GM12878 (cell line): ENCODE measurements around the gene TDRD5. TPM values are rescaled to one million over a fixed set of nuclear protein-coding genes. Genes with fewer than 3 reads are reported as not detected.

Experiments
- ATAC-seq: fragments of 200-7000 bp; cut with Tn5 transposase; 3 replicates; pipeline ENCODE4 v1.9.1; 2020; ENCODE audit warnings: mild to moderate bottlenecking, moderate library complexity
- BruUV-seq: library from RNA; stranded (reverse); fragments of 400-500 nt; replicated peaks from 2 replicates; lab custom pipeline; 2021; lab: Mats Ljungman, UMichigan
- CTCF ChIA-PET: fragments of 300-600 bp; sonication (Branson Sonifier 250); formaldehyde crosslinking; extraction: SDS; loops from one replicate; lab custom pipeline; 2021; ENCODE audit warnings: inconsistent platforms; lab: Yijun Ruan, JAX
- POLR2A ChIA-PET: fragments of 350-600 bp; formaldehyde crosslinking; extraction: SDS; loops from one replicate; lab custom pipeline; 2021; ENCODE audit warnings: inconsistent platforms; lab: Charles Lee
- RAD21 ChIA-PET: fragments of 300-600 bp; sonication (Branson Sonifier 250); formaldehyde crosslinking; loops from one replicate; lab custom pipeline; 2023; ENCODE audit warnings: antibody characterized with exemption; ENCODE audit not compliant: unreplicated experiment; lab: Charles Lee
- SMC1A ChIA-PET: fragments of 300-600 bp; sonication (Branson Sonifier 250); formaldehyde crosslinking; loops from one replicate; lab custom pipeline; 2023; ENCODE audit not compliant: unreplicated experiment, uncharacterized antibody; lab: Charles Lee
- DNase-seq: peaks from one replicate; pipeline ENCODE4 v3.0.0-alpha.2; 2011; ENCODE audit warnings: low read depth, low spot score
- FAIRE-seq: peaks from 3 replicates; lab custom pipeline; 2011; peaks lifted over from hg19 to GRCh38; lab: Jason Lieb, UNC
- H2AFZ ChIP-seq: 2 replicates; pipeline ENCODE4 v1.6.0; 2011; ENCODE audit warnings: low read depth, low read length, control low read depth; ENCODE audit not compliant: control insufficient read depth
- H3K27ac ChIP-seq: 2 replicates; pipeline ENCODE4 v1.5.1; 2011; ENCODE audit warnings: control low read depth; ENCODE audit not compliant: control insufficient read depth, insufficient read depth
- H3K27me3 ChIP-seq, 2 experiments: replicated peaks in 1 of 2; 2 replicates each; pipeline versions ENCODE4 v1.6.0 to v1.6.1; 2011; ENCODE audit warnings: low read length in 1 of 2; ENCODE audit not compliant: control insufficient read depth in 2 of 2, insufficient read depth in 2 of 2
- H3K36me3 ChIP-seq, 2 experiments: 2 replicates each; pipeline ENCODE4 v1.5.1; 2011; ENCODE audit warnings: low read length in 1 of 2; ENCODE audit not compliant: control insufficient read depth in 2 of 2, insufficient read depth in 2 of 2
- H3K4me1 ChIP-seq: 2 replicates; pipeline ENCODE4 v1.6.1; 2011; ENCODE audit warnings: mild to moderate bottlenecking, low read length, moderate library complexity, mixed read lengths; ENCODE audit not compliant: control insufficient read depth, insufficient read depth
- H3K4me2 ChIP-seq: 2 replicates; pipeline ENCODE4 v1.6.0; 2011; ENCODE audit warnings: control low read depth; ENCODE audit not compliant: control insufficient read depth, insufficient read depth
- H3K4me3 ChIP-seq: fragments of 200-600 bp; sonication (generic); 2 replicates; pipeline ENCODE4 v1.5.1; 2016
- H3K79me2 ChIP-seq: 2 replicates; pipeline ENCODE4 v1.6.0; 2011; ENCODE audit warnings: low read length; ENCODE audit not compliant: control insufficient read depth, insufficient read depth
- H3K9ac ChIP-seq: 2 replicates; pipeline ENCODE4 v1.8.0; 2011; ENCODE audit warnings: low read length, control low read depth, mixed read lengths; ENCODE audit not compliant: control insufficient read depth, insufficient read depth
- H3K9me3 ChIP-seq: replicated peaks from 3 replicates; pipeline ENCODE4 v1.5.1; 2011; ENCODE audit warnings: mild to moderate bottlenecking, low read length; ENCODE audit not compliant: control insufficient read depth, insufficient read depth
- H4K20me1 ChIP-seq: 2 replicates; pipeline ENCODE4 v1.6.0; 2011; ENCODE audit not compliant: control insufficient read depth, insufficient read depth
- BMI1 ChIP-seq: fragments of 450-650 bp; IDR thresholded peaks from 2 replicates; pipeline ENCODE4 v1.6.1; 2016; ENCODE audit warnings: mild to moderate bottlenecking, moderate library complexity, borderline replicate concordance
- BRCA1 ChIP-seq: IDR thresholded peaks from 2 replicates; pipeline ENCODE4 v1.6.1; 2011; ENCODE audit warnings: low read depth, low read length, improper control_type of control experiment
- FOXK2 ChIP-seq: fragments of 450-650 bp; IDR thresholded peaks from 2 replicates; pipeline ENCODE4 v1.6.1; 2017; ENCODE audit warnings: mild to moderate bottlenecking, moderate library complexity
- GATAD2B ChIP-seq: fragments of 450-650 bp; conservative IDR thresholded peaks from 2 replicates; pipeline ENCODE4 v1.6.1; 2017; ENCODE audit warnings: low read depth, mild to moderate bottlenecking, moderate library complexity
- PAX5 ChIP-seq: IDR thresholded peaks from 2 replicates; pipeline ENCODE4 v1.6.1; 2011; ENCODE audit warnings: low read depth, low read length, borderline replicate concordance
- RAD21 ChIP-seq: IDR thresholded peaks from 2 replicates; pipeline ENCODE4 v1.6.1; 2011; ENCODE audit warnings: mild to moderate bottlenecking, low read depth, low read length, moderate library complexity; ENCODE audit not compliant: insufficient read depth
- SMC3 ChIP-seq: IDR thresholded peaks from 2 replicates; pipeline ENCODE4 v1.6.1; 2011; ENCODE audit warnings: low read length, improper control_type of control experiment, borderline replicate concordance
- SP1 ChIP-seq: IDR thresholded peaks from one replicate; pipeline ENCODE4 v1.6.1; 2011; ENCODE audit warnings: low read depth, low read length
- SREBF2 ChIP-seq: IDR thresholded peaks from 2 replicates; pipeline ENCODE4 v1.6.1; 2012; ENCODE audit warnings: mild to moderate bottlenecking, low read length
- TAF1 ChIP-seq: IDR thresholded peaks from 2 replicates; pipeline ENCODE4 v1.6.1; 2011; ENCODE audit warnings: mild to moderate bottlenecking, low read depth, low read length, borderline replicate concordance
- TCF12 ChIP-seq: IDR thresholded peaks from 2 replicates; pipeline ENCODE4 v1.6.1; 2011; ENCODE audit warnings: low read depth, mild to moderate bottlenecking, low read length
- WGBS: methylation state at CpG from one replicate; pipeline ENCODE4 v1.1.6; 2016; ENCODE audit warnings: low lambda C conversion rate; ENCODE audit not compliant: insufficient replicate concordance, insufficient coverage; ENCODE audit errors: missing lambda C conversion rate; 5-methylcytosine and 5-hydroxymethylcytosine counted together
- in situ Hi-C: fragments of 300-500 bp; cut with MboI; formaldehyde crosslinking; loops from 9 replicates; pipeline ENCODE4 v1.14.3; 2018; ENCODE audit warnings: mixed read lengths
- intact Hi-C: fragments of 100-400 bp; cut with micrococcal nuclease; formaldehyde crosslinking; loops from one replicate; pipeline ENCODE4 v1.14.2; 2022; ENCODE audit not compliant: unreplicated experiment
- polyA plus RNA-seq, 11 experiments: library from polyadenylated mRNA; depleted of rRNA in 4 of 11; unstranded in 6 of 11; stranded (reverse) in 5 of 11; fragments of >200 nt; fragmentation: Nextera tagmentation in 4 of 11; fragmentation: Illumina TruSeq in 1 of 11; extraction: Ambion mirVana in 4 of 11; extraction: Trizol in 1 of 11; gene quantifications; 1 replicate in 1 of 11; 2 replicates in 10 of 11; pipeline versions ENCODE4 v1.2.1 to v1.2.3, GENCODE V29; 2011 to 2016; ENCODE audit warnings: inconsistent platforms in 2 of 11, missing spikeins in 2 of 11, low read depth in 1 of 11
- total RNA-seq, 4 experiments: library from RNA; depleted of rRNA in 3 of 4; stranded (reverse); fragments of >200 nt in 3 of 4; fragmentation: Illumina TruSeq in 1 of 4; extraction: Trizol in 1 of 4; gene quantifications; 2 replicates each; pipeline versions ENCODE4 v1.2.1 to v1.2.3, GENCODE V29; 2013 to 2021
- TF ChIP-seq, protein P1 (sequence below): IDR thresholded peaks from 2 replicates; pipeline ENCODE4 v1.6.1; 2011; ENCODE audit warnings: mild to moderate bottlenecking, low read depth, low read length, moderate library complexity; ENCODE audit not compliant: insufficient replicate concordance
- TF ChIP-seq, protein P2 (sequence below): fragments of 450-650 bp; IDR thresholded peaks from 2 replicates; pipeline ENCODE4 v1.6.1; 2017; ENCODE audit warnings: mild to moderate bottlenecking
- TF ChIP-seq, protein P3 (sequence below): IDR thresholded peaks from 2 replicates; pipeline ENCODE4 v1.6.1; 2011; ENCODE audit warnings: borderline replicate concordance, low read depth, mild to moderate bottlenecking, moderate library complexity, low read length; ENCODE audit not compliant: insufficient read depth, poor library complexity, severe bottlenecking
- TF ChIP-seq, protein P4 (sequence below), 3 experiments: IDR thresholded peaks in 2 of 3; conservative IDR thresholded peaks in 1 of 3; 2 replicates each; pipeline ENCODE4 v1.5.1; 2011; ENCODE audit warnings: low read depth in 3 of 3, low read length in 3 of 3, mild to moderate bottlenecking in 3 of 3, control low read depth in 2 of 3, moderate library complexity in 2 of 3, inconsistent platforms in 1 of 3, mixed read lengths in 1 of 3; ENCODE audit not compliant: control insufficient read depth in 2 of 3, insufficient read depth in 1 of 3; ENCODE audit errors: extremely low read depth in 1 of 3

The TDRD5 gene
- total and polyA plus RNA-seq, 10 of the 15 experiments (the other 5 are each of a cell fraction or from before 2014, with no cell fraction given), result 0.01 TPM; not detected in 9

DNA sequence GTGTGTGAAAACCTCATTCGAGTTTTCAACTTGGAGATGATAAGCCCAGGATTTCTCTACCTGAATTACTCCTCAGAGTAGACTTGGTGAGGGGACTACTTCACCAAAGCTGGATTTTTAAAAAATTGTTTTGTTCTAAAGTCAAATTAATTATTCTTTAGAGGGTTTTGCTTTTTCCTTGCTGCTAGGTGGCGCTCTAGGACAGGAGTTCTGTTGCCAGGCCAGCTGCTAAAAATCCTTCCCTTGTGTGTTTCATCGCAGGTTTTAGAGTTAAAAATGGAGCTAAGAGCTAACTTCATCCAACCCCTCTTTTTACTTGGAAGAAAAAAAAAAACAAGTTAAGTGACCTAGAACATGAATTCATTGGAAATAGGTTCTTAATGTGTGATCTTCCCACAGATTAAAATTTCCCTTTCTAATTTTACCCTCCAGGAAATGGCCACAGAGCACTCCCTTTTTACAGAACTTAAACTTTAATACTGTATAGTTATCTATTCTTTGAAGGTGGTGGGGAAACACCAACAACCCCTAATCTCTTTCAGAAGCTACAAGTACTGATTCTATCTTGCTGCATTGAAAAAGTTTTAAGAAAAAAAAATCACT, 114.8 kb downstream of the TDRD5 start:
- H4K20me1 ChIP-seq, result no peaks in the 10 kb centered on the region
- no peaks in the 10 kb centered on the region for H3K79me2 ChIP-seq
- no peak overlapping the region for H2AFZ ChIP-seq
- in situ Hi-C loops (loop anchor here (5.0 kb wide), 1 partner anchor 471 kb away; no protein-coding TSS in a partner anchor), intact Hi-C loops (loop anchor here (1.0 to 2.0 kb wide), 3 partner anchors 104 to 472 kb away; no protein-coding TSS in a partner anchor)
- no peaks in the 10 kb centered on the region for H3K27me3 ChIP-seq
- RAD21 ChIA-PET, result interaction anchor here (0.6 to 12.6 kb wide), 14 partner anchors 19 to 473 kb away, joined by 3 to 474 read pairs (median 4); no protein-coding TSS in a partner anchor
- FAIRE-seq, result peak; percentile 47
- TF ChIP-seq, protein P1, sequence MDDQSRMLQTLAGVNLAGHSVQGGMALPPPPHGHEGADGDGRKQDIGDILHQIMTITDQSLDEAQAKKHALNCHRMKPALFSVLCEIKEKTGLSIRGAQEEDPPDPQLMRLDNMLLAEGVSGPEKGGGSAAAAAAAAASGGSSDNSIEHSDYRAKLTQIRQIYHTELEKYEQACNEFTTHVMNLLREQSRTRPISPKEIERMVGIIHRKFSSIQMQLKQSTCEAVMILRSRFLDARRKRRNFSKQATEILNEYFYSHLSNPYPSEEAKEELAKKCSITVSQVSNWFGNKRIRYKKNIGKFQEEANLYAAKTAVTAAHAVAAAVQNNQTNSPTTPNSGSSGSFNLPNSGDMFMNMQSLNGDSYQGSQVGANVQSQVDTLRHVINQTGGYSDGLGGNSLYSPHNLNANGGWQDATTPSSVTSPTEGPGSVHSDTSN, result no peak
- 0 out of 2 replicates have a peak, but pooled peaks have one; percentile 26 for TF ChIP-seq TCF12
- TF ChIP-seq GATAD2B, result no peak
- TF ChIP-seq BRCA1, result no peak
- TF ChIP-seq TAF1, result no peak
- TF ChIP-seq RAD21, result peak; percentile 93
- no peak for TF ChIP-seq PAX5
- TF ChIP-seq SMC3, result peak; percentile 82
- TF ChIP-seq, protein P2, sequence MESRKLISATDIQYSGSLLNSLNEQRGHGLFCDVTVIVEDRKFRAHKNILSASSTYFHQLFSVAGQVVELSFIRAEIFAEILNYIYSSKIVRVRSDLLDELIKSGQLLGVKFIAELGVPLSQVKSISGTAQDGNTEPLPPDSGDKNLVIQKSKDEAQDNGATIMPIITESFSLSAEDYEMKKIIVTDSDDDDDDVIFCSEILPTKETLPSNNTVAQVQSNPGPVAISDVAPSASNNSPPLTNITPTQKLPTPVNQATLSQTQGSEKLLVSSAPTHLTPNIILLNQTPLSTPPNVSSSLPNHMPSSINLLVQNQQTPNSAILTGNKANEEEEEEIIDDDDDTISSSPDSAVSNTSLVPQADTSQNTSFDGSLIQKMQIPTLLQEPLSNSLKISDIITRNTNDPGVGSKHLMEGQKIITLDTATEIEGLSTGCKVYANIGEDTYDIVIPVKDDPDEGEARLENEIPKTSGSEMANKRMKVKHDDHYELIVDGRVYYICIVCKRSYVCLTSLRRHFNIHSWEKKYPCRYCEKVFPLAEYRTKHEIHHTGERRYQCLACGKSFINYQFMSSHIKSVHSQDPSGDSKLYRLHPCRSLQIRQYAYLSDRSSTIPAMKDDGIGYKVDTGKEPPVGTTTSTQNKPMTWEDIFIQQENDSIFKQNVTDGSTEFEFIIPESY, result no peak
- TF ChIP-seq SREBF2, result no peak
- TF ChIP-seq FOXK2, result no peak
- TF ChIP-seq, protein P3, sequence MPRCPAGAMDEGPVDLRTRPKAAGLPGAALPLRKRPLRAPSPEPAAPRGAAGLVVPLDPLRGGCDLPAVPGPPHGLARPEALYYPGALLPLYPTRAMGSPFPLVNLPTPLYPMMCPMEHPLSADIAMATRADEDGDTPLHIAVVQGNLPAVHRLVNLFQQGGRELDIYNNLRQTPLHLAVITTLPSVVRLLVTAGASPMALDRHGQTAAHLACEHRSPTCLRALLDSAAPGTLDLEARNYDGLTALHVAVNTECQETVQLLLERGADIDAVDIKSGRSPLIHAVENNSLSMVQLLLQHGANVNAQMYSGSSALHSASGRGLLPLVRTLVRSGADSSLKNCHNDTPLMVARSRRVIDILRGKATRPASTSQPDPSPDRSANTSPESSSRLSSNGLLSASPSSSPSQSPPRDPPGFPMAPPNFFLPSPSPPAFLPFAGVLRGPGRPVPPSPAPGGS, result no peak
- no peak for TF ChIP-seq SP1
- TF ChIP-seq BMI1, result no peak
- TF ChIP-seq, protein P4, sequence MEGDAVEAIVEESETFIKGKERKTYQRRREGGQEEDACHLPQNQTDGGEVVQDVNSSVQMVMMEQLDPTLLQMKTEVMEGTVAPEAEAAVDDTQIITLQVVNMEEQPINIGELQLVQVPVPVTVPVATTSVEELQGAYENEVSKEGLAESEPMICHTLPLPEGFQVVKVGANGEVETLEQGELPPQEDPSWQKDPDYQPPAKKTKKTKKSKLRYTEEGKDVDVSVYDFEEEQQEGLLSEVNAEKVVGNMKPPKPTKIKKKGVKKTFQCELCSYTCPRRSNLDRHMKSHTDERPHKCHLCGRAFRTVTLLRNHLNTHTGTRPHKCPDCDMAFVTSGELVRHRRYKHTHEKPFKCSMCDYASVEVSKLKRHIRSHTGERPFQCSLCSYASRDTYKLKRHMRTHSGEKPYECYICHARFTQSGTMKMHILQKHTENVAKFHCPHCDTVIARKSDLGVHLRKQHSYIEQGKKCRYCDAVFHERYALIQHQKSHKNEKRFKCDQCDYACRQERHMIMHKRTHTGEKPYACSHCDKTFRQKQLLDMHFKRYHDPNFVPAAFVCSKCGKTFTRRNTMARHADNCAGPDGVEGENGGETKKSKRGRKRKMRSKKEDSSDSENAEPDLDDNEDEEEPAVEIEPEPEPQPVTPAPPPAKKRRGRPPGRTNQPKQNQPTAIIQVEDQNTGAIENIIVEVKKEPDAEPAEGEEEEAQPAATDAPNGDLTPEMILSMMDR (IDR thresholded peaks at IDR 0.05 in 2 of 3, conservative IDR thresholded peaks at IDR 0.05 in 1 of 3; ENCODE audit: control insufficient read depth in 2 of 3, extremely low read depth in 1 of 3, insufficient read depth in 1 of 3, low read depth in 3 of 3, low read length in 3 of 3), result peak; percentile 63 to 81 (median 76)
- H3K27ac ChIP-seq, result no peak overlapping the region
- SMC1A ChIA-PET, result interaction anchor here (0.6 to 10.2 kb wide), 18 partner anchors 10 to 473 kb away, joined by 3 to 295 read pairs (median 4); no protein-coding TSS in a partner anchor
- no peaks in the 10 kb centered on the region for H3K9me3 ChIP-seq
- H3K36me3 ChIP-seq, result no peaks in the 10 kb centered on the region
- POLR2A ChIA-PET, result interaction anchor here (0.7 to 0.9 kb wide), 2 partner anchors 104 to 473 kb away, joined by 3 to 4 read pairs; no protein-coding TSS in a partner anchor
- peak; percentile 42 for ATAC-seq
- no TSS peak for BruUV-seq
- no peak overlapping the region for H3K4me3 ChIP-seq
- CTCF ChIA-PET, result interaction anchor here (0.6 to 18.4 kb wide), 40 partner anchors 8 to 778 kb away, joined by 3 to 938 read pairs (median 4); partner anchors contain the start of gene QSOX1
- WGBS, result 0% methylated on average over 3 of the region's 3 CpGs
- H3K9ac ChIP-seq, result no peak overlapping the region
- H3K4me2 ChIP-seq, result no peak overlapping the region
- no peak for DNase-seq
- no peaks in the 10 kb centered on the region for H3K4me1 ChIP-seq
